ENCODE data around the gene PLCH1.
A peak's percentile ranks its signal among the peaks of the same experiment; 100 is the strongest.
"Not testable (repeated sequence)": the region's sequence is repeated elsewhere in the genome, so short reads cannot be mapped to it uniquely, and the experiment has no call there.

PLCH1 gene

DNA sequence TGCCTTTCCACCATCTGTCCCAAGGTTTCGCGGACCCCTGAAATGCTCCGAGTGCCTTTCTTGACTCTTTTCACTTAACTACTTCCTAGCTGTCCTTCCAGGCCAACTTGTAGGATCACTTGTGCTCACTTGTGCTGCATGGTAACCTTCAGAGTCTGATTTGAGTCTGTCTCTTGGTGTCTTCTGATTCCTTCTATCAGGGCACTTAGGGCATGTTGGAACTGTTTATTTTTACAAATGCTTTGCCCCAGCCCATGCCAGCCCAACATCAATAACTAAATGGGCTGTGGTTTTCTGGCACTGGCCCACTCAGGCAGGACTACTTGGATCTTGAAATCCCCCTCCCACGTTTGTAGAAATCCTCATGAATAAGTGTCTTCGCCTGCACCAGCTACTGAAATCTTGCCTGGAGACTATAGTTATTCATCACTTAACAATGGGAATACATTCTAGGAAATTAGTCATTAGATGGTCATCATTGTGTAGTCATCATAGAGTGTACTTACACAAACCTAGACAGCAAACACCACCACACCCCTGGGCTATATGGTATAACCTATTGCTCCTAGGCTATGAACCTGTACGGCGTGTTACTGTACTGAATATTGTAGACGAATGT is 328.3 kb downstream of the PLCH1 start:
- DNase-seq (ENCODE audit: low spot score) = no peak

DNA sequence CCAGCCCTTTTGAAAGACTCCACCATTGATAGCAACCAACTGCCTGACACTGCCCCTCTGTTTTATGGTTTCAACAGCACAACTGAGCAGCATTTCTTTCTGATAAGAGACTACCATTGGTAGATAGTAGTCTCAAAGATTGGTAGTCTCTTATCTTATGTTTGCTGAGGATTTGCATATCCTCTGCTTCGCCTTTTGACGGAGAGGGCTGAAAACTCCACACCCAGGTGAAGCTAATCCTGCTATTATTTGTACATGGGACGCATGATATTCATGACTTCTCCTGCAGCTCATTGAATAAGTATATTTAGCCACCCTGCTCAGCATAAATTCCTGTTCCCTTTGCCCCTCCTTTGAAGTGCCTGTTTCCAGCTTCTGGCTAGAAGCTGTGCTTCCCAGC is 332.0 kb downstream of the PLCH1 start:
- no peak for DNase-seq (ENCODE audit: low spot score)

DNA sequence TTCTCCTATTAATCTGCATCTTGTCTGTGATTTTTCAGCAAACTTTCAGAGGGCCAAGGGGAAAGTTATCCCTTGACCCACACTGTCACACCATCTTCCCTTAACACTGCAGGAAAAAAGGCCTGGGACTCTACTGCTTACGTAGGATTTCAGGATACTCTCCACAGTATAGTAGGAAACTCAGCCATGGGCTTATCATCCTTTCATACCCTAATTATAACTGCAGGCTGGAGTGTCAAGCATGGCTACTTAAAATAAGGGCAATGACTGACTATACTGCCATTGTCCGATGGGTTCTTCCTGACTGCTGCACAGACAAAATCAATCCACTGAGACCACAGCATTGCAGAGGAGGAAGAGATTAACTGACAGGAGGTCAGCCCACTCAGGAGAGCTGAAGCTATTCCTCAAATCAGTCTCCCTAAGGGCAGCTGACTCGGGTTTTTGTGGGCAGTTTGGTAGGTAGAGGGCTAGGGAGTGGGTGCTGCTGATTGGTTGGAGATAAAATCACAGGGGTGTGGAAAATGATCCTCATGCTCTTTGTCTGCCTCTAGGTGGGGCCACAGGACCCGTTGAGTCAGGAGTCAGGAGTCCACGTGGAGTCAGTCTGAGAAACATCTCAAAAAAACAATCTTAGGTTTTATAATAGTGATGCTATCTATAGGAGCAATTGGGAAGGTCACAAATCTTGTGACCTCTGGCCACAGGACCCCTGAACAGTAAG is 333.2 kb downstream of the PLCH1 start:
- DNase-seq (ENCODE audit: low spot score) = no peak

DNA sequence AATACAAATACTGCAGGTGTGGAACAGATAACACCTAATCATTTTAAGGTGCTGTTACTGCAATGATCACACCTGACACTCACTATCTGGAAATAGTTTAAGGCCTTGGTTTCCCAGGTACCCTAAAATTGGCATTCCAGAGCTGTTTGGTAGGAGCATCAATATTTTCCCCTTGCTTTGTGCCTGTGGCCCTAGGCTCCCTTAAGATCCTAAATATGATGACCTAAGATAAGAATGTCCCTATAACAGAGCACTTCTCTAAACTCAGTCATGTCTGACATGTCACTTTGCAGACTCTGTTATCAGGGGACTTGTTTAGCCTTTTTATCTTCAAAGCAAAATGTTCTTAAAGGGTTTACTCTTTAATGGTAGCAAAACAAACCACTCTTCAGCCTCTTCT is 335.5 kb downstream of the PLCH1 start:
- DNase-seq (ENCODE audit: low spot score) = no peak

DNA sequence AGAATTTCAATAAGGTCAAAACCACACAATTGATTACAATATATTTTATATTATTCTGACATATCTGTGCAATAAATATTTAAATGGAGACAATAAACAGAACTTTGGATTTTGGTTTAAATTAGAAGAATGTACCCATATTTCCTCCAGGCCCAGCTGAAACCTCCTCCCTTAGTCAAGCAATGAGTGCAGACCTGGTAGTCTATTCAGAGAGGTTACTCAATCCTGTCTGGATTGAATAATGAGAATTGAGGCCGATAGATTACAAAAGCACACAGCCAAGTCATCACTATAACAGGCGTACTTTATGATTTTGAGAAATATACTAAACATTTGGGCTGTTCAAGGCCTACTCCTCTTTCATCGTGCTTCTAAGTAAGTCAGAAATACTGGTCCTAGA is 336.9 kb downstream of the PLCH1 start:
- no peak for DNase-seq (ENCODE audit: low spot score)

DNA sequence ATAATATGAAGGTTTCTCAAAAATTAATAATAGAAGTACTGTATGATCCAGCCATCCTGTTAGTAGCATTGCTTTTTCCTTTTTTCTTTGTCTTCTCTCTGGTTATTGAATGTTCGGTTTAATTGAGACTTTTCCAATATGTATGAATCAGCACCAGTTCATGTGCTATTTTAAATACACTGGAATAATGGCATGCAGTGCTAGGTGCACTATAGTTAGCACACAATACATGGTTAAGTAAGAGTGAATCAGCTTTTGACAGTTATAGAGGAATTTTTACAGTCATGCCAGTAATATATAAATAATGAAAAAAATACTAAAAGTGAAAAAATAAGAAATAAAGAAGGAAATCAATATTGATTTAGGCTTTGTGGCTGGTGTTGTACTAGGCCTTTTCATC is 337.5 kb downstream of the PLCH1 start:
- DNase-seq (ENCODE audit: low spot score) = no peak

DNA sequence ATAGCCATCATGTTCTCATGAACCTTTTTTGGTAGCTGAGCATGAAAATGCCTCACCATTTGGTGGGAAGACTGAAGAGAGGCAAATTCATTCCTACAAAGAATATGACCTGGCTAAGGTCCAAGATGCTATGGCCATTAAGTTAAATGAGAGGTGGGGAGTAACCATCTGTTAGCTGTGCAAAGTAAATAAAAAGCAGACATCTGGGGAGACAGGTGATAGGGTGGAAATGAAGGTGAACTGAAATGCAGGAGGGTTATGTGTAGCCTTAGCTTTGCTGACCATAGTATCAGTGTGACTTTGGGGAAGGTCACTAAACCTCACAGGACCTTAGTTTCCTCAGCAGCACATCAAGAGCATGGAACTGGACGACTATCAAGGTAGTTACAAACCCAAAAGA is 340.4 kb downstream of the PLCH1 start:
- DNase-seq (ENCODE audit: low spot score) = no peak

DNA sequence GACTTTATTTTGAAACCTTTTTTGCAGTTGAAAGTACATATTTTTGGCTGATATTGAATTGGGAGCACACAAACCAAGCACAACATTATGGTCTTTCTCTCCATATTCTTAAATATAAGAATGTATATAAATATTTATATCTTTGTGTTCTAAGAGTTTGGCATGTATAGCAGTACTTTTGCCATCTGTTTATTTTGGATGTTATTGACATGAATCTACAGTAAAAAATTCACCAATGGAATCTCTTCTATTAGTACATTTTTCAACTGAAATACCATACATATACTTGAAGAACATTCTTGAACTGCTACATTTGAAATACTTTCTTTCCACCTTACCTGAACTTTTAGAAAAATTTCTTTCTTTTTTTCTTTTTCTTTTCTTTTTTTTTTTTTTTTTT is 342.2 kb downstream of the PLCH1 start:
- no peak for DNase-seq (ENCODE audit: low spot score)

DNA sequence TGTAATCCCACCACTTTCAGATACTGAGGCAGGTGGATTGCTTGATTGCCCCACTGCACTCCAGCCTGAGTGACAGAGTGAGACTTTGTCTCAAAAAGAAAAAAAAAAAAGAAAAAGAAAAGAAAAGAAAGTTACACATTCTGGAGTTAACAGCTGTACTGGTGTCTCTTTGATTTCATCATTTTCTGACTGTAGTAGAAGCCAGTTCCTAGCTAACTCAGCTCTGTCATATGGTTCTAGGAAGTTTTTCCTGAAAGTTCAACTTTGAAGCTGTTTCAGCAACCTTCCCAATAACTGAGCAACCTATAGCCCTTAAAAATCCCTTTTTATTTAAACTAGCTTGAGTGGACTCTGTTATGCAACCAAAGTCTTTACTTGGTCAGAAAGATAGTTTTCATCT is 346.8 kb downstream of the PLCH1 start:
- no peak for DNase-seq (ENCODE audit: low spot score)

DNA sequence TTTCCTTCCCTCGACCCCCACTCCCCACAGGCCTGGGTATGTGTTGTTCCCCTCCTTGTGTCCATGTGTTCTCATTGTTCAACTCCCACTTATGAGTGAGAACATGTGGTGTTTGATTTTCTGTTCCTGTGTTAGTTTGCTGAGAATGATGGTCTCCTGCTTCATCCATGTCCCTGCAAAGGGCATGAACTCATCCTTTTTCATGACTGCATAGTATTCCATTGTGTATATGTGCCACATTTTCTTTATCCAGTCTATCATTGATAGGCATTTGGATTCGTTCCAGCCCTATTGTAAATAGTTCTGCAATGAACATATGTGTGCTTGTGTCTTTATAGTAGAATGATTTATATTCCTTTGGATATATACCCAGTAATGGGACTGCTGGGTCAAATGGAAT is 350.0 kb downstream of the PLCH1 start:
- not testable (repeated sequence) for DNase-seq (ENCODE audit: low spot score)

DNA sequence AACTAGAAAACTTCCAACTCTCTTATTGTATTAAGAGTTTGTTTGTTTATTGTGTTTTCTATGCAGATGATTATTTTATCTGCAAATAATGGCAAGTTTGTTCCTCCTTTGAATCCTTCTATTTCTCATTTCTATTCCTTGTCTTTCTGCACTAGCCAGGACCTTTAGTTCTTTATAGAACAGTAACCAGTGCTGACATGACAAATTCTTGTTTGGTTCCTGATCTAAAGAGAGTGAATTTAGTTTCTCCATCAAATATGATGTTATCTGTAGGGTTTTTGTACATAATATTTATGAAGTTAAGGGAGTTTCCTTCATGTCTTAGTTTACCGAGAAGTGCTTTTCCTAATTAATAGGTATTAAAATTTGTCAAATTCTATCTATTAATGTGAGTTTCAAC is 350.6 kb downstream of the PLCH1 start:
- DNase-seq (ENCODE audit: low spot score) = no peak

DNA sequence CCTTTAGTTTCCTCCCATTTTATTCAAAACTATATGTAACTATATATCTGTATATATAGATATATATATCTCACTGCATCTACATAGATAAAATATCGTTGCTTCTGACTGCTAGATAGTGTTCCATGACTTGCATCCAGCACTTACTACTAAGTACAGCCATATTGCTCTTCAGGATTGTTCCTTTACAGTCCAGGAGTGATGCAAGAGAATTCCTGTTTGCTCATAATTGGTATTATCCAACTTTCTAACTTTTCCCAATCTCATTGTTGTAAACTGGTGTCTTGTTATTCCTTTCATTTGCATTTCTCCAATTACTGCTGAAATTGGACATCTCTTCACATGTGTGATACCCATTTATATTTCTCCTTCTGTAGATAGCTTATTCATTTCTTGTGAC is 351.6 kb downstream of the PLCH1 start:
- no peak for DNase-seq (ENCODE audit: low spot score)

DNA sequence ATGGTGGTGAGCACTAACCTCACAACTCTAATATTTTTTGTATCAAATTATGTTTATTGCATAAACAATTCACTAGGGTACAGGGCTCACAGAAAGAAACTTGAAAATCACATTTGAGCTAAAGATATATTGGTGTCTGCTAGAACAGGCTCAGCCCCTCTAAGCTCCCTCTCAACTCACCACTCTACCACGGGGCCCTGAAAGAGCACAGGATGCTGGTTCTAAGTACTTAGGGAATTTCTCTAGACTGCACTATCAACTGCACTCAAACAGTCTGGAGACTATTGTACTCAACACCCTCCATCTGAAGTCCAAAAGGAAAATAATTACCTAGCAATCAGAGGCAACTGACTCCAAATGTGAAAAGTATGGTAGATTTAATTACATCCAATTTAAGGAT is 352.7 kb downstream of the PLCH1 start:
- no peak for DNase-seq (ENCODE audit: low spot score)

DNA sequence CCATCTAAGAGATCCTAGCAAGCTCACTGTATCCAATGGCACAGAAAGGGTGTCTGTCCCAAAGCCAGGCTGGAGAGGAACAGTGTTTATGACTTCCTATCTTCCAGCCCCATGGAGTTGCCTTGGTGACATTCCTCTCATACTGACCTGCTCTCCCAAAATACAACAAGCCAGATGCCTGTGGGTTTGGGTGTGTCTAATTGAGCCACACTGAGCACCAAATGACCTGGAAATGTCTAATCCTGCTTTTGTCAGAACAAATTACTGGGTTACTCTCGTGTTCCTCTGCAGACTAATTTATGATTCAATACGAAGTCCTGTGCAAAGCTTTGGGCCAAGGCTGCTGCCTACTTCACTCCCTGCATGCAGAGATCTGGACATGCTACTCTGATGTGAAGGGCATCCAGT is 353.3 kb downstream of the PLCH1 start:
- no peak for DNase-seq (ENCODE audit: low spot score)

DNA sequence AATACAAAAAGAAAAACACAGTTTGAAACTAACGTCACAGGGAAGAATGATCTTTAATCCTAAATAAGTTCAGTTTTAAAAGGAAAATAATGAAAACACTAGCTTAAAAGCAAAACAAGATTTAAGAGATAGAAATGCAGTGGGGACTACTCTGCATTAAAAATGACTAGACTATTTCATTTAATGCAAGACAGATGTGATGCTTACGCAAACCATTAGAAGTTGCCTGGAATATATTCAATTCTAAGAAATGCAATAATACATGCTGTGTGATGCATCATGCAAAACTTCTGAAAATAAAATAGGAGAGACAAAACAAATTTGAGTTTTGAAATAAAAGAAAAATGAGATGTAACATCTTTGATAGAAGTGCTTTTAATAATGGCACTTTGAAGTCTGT is 353.8 kb downstream of the PLCH1 start:
- DNase-seq (ENCODE audit: low spot score) = no peak

DNA sequence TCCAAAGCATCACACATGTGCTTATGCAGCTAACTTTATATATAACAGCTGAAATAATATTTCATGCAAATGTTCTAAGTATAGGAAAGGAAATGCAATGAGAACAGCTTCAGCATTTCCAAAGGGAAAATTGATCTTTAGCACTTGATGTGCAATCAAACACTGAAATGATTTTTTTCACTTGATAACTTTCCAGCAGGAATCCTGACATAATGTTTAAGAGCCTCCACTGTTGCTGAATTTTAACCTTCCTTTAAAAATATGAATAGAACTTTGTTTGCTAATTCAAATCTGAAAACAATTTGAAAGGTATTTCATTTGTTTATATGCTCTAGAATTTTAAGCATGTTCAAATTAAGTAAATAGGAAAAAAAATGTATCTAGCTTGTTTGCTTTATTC is 354.5 kb downstream of the PLCH1 start:
- no peak for DNase-seq (ENCODE audit: low spot score)

DNA sequence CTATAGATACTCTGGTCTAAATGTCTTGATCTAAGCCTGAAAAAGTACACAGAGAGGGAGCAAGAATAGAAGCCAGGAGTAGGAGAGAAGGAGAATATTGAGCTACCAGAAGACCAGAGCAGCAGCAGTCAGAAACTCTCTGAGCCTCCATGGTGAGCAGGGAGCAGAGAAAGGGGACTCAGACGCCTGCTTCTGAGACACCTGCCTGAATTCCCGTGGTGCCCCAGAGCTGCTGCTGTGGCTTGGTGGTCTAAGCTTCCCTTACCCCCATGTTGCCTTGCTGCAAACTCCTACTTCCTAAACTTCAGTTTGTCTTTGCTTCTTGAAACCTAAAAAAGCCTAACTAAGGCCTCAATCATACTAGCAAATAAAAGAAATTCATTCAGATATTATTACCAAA is 356.5 kb downstream of the PLCH1 start:
- no peak for DNase-seq (ENCODE audit: low spot score)

DNA sequence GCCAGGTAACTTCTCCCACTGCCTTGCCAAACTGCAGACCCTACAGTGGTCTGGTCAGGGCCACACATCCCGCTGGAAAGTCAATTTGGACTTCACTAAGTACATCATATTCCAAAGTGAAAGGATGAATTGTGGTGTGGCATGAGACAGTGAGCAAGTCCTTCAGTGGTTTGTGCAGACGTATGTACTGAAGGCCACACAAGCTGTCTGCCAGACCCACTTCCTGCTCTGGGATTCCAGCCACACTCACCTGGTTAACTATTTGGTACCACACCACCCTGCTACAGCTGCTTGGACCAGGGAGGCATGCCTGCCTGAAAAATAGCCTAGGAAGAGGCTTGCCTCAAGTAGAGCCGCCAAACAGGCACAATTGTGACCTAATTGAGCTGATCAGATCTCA is 357.3 kb downstream of the PLCH1 start:
- DNase-seq (ENCODE audit: low spot score) = no peak

DNA sequence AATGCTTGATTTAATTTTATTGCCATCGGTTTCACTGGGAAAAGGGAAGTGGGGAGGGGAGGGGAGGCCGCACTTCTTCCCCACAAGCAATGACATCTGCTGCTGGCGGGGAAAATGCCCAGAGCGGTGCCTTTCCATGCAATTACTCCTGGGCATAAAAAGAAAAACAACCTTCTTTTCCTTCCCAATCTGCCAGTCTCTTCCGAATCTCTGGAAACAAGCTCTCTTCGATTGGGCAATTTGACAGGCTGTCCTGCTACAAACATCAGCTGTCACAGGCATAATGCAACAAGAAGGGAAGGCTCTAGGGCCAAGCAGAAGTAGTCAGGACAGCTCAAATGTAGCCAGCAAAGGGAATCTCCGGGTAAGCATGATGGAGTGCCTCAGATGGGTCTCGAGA is 358.0 kb downstream of the PLCH1 start:
- DNase-seq (ENCODE audit: low spot score) = no peak

DNA sequence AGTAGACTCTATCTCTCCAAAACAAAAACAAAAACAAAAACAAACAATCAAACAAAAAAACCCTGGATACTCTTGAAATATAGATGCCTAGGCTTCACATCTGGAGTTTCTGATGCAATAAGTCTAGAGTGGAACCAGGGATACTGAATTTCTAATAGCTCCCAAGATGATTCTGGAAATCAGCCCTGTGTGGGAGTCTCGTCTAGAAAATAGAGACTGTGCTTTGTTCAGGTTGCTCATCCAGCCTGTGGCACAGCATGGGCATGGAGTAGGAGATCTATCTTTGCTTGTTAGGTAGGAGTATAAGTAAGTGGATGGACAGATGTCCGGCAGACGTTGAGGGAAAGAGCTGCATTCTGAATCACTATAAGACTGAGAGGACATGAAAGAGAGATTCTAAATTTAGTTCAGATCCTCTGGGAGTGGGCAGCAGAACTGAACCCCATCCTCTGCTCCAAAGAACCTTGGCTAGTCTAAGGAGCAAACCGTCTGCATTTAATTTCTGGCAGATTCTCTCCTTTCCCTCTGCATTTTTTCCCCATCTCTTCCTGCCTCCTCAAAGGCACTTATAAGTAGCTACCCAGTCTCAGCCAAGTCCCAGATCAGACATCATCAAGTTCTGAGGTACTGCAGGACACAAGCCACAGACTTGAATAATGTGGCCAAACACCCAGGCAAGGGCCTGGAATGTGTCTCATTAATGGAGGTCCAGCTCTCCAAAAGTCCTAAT is 358.8 kb downstream of the PLCH1 start:
- DNase-seq (ENCODE audit: low spot score) = no peak

DNA sequence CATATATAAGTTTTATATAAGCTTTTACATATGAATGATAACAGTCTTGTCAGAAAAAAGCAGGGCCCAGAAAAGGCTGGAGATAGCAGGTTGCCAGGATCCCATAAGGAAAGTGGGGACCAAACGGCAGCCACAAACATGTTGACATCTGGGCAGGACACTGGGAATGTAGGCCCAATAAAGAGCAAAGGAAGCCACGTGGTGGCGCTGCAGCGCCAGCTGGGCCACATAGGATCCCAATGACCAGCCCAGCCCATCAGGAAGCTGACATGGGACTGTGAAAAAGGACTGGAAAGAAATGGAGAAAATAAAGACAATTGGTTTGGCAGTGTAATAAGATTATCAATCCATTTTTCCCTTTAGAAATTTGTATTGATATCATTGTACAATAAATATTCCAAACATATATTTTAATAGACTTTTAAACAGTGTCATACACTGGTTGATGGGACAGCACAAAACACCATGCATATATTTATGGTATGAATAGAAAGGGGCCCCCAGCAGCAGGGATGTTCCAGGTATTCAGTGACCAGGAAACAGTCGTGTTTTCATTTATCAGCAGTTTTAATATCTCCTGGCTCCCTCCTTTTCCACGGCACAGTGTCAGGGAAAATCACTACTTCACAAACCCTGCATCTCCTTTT is 362.4 kb downstream of the PLCH1 start:
- DNase-seq (ENCODE audit: low spot score) = peak; percentile 56

DNA sequence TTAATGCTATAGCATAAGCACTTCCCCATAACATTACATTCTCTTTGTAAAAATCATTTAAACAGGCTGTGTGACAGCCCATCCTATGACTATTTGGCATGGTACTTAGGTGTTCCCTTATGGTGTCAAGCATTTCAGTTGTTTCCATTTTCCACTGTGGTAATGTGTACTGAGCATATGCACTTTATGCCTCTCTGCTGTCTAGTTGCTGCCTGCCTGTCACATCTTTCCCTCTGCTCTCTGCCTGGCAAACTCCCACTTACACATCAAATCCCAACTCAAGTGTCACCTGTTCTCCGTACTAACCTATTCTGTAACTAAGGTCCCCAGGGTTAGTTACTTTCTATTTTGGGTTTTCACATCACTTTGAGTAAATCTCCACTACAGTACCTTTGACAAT is 367.0 kb downstream of the PLCH1 start:
- no peak for DNase-seq (ENCODE audit: low spot score)

DNA sequence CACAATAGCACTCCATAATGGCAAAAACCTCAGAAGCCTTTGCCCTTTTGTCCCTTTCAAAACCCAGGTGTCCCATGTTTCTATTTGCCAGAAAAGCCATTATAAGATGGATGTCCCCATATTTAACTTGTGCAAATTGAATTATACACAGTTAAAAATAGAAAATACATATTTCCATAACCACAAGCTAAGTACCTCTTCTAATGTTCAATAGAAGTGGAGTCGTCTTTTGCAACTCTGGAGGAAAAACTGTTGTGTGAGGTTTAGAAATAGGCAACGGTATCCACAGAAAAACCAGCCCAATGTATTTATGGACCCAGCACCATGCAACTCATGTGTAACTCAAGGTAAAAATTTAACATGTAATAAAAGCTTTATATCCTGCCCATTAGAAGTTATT is 367.8 kb downstream of the PLCH1 start:
- no peak for DNase-seq (ENCODE audit: low spot score)
